Measurements from ENCODE around the gene RXRA. TPM values are rescaled to one million over a fixed set of nuclear protein-coding genes. Genes with fewer than 3 reads are reported as not detected.

Gene RXRA
- polyA plus RNA-seq, 1 donor, result 74.6 TPM

GRCh38 chr9:134403292-134403681, 77.0 kb downstream of the RXRA start:
- H3K36me3 ChIP-seq (ENCODE audit: control insufficient read depth, insufficient read depth, low read length), result peaks cover 55% of the 10 kb centered on the region
- DNase-seq, result no peak
- no peak overlapping the region for H3K27ac ChIP-seq (ENCODE audit: low read length)
- no peak overlapping the region for H3K4me3 ChIP-seq (ENCODE audit: low read length)
- peaks cover 10% of the 10 kb centered on the region for H3K9me3 ChIP-seq (ENCODE audit: control insufficient read depth, low read depth, low read length)
- no peaks in the 10 kb centered on the region for H3K27me3 ChIP-seq (ENCODE audit: control insufficient read depth, insufficient read depth, low read length)
- peaks cover 12% of the 10 kb centered on the region for H3K4me1 ChIP-seq (ENCODE audit: control insufficient read depth, insufficient read depth, low read length)
- no CpG with 5 or more reads among the region's 11 CpGs for WGBS (ENCODE audit: insufficient coverage, low lambda C conversion rate)

DNA sequence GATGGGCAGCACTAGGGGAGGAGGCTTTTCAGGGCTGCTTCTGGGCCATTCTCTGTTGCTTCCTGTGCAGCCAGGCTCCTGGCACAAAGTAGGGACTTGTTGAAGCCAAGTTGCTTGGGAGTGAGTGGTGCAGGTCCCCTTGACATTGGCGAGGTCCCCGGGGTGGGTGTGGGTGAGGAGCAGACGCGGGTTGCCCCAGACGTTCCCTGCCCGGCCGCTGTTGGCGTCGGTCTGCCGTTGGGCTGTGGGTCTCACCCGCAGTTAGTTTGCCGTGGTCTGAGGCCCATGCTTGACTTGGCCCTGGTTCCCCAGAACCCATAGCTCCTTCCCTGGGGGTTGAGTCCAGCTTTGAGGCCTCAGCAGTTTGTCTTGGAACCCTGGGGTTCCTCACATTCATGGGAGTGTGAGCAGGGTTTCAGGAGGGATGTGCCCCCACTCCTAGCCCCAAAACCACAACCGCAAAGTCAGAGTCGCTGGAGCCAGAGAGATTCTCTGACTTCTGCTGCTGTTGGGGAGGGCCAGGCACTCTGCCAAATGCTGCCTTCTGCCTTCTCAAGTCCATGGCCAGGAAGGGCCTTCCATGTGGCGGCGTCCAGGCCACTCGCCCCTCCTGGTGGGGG, 77.5 kb downstream of the RXRA start:
- no peak for DNase-seq
- peaks cover 6% of the 10 kb centered on the region for H3K9me3 ChIP-seq (ENCODE audit: control insufficient read depth, low read depth, low read length)
- H3K4me3 ChIP-seq (ENCODE audit: low read length), result no peak overlapping the region
- H3K27ac ChIP-seq (ENCODE audit: low read length), result no peak overlapping the region
- H3K4me1 ChIP-seq (ENCODE audit: control insufficient read depth, insufficient read depth, low read length), result peaks cover 12% of the 10 kb centered on the region
- peaks cover 60% of the 10 kb centered on the region for H3K36me3 ChIP-seq (ENCODE audit: control insufficient read depth, insufficient read depth, low read length)
- WGBS (ENCODE audit: insufficient coverage, low lambda C conversion rate), result 90% methylated on average over 2 of the region's 17 CpGs
- no peaks in the 10 kb centered on the region for H3K27me3 ChIP-seq (ENCODE audit: control insufficient read depth, insufficient read depth, low read length)

GRCh38 chr9:134404376-134405358, 78.4 kb downstream of the RXRA start:
- no CpG with 5 or more reads among the region's 34 CpGs for WGBS (ENCODE audit: insufficient coverage, low lambda C conversion rate)
- H3K36me3 ChIP-seq (ENCODE audit: control insufficient read depth, insufficient read depth, low read length), result peaks cover 65% of the 10 kb centered on the region
- H3K27ac ChIP-seq (ENCODE audit: low read length), result no peak overlapping the region
- H3K4me3 ChIP-seq (ENCODE audit: low read length), result no peak overlapping the region
- peaks cover 12% of the 10 kb centered on the region for H3K4me1 ChIP-seq (ENCODE audit: control insufficient read depth, insufficient read depth, low read length)
- no peak for DNase-seq
- no peaks in the 10 kb centered on the region for H3K27me3 ChIP-seq (ENCODE audit: control insufficient read depth, insufficient read depth, low read length)
- no peaks in the 10 kb centered on the region for H3K9me3 ChIP-seq (ENCODE audit: control insufficient read depth, low read depth, low read length)

DNA sequence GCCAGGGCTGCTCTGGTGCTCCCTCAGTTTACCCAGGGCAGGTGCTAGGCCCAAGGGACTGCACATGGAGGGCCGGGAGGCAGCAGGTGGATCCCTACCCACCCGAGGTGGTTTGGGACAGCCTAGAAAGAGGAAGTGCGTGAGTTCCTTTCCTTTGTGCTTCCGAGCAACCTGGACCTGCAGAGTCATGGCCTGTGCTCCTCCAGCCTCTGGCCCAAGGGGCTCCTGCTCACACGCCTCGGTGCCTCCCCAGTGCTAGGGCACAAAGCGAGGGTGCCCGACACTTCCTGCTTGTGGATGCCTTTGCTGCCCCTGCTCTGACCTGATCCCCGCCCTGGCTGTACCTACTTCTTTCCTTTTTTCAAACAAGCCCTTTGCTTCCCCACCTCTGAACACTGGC, 79.3 kb downstream of the RXRA start:
- Histone ChIP-seq H3K9me3 (ENCODE audit: control insufficient read depth, low read depth, low read length) (no peaks in the 10 kb centered on the region), H3K4me1 (ENCODE audit: control insufficient read depth, insufficient read depth, low read length) (peaks cover 12% of the 10 kb centered on the region), H3K27ac (ENCODE audit: low read length) (no peak overlapping the region), H3K4me3 (ENCODE audit: low read length) (no peak overlapping the region), H3K36me3 (ENCODE audit: control insufficient read depth, insufficient read depth, low read length) (peaks cover 73% of the 10 kb centered on the region), H3K27me3 (ENCODE audit: control insufficient read depth, insufficient read depth, low read length) (no peaks in the 10 kb centered on the region)
- no peak for DNase-seq
- WGBS (ENCODE audit: insufficient coverage, low lambda C conversion rate), result no CpG with 5 or more reads among the region's 9 CpGs

GRCh38 chr9:134406366-134407120, 80.3 kb downstream of the RXRA start:
- WGBS (ENCODE audit: insufficient coverage, low lambda C conversion rate), result no CpG with 5 or more reads among the region's 23 CpGs
- no peaks in the 10 kb centered on the region for H3K9me3 ChIP-seq (ENCODE audit: control insufficient read depth, low read depth, low read length)
- peaks cover 12% of the 10 kb centered on the region for H3K4me1 ChIP-seq (ENCODE audit: control insufficient read depth, insufficient read depth, low read length)
- no peaks in the 10 kb centered on the region for H3K27me3 ChIP-seq (ENCODE audit: control insufficient read depth, insufficient read depth, low read length)
- no peak overlapping the region for H3K27ac ChIP-seq (ENCODE audit: low read length)
- no peak for DNase-seq
- peaks cover 77% of the 10 kb centered on the region for H3K36me3 ChIP-seq (ENCODE audit: control insufficient read depth, insufficient read depth, low read length)
- no peak overlapping the region for H3K4me3 ChIP-seq (ENCODE audit: low read length)

- H3K4me1 ChIP-seq (ENCODE audit: control insufficient read depth, insufficient read depth, low read length), result peaks cover 12% of the 10 kb centered on the region
- H3K9me3 ChIP-seq (ENCODE audit: control insufficient read depth, low read depth, low read length), result no peaks in the 10 kb centered on the region
- H3K27ac ChIP-seq (ENCODE audit: low read length), result no peak overlapping the region
- H3K36me3 ChIP-seq (ENCODE audit: control insufficient read depth, insufficient read depth, low read length), result peaks cover 76% of the 10 kb centered on the region
- H3K27me3 ChIP-seq (ENCODE audit: control insufficient read depth, insufficient read depth, low read length), result no peaks in the 10 kb centered on the region
- DNase-seq, result peak; percentile 54 to 61
- no peak overlapping the region for H3K4me3 ChIP-seq (ENCODE audit: low read length)
- whole genome bisulfite sequencing (ENCODE audit: insufficient coverage, low lambda C conversion rate), result no CpG with 5 or more reads among the region's 33 CpGs
These were observed 81.0 kb downstream of the RXRA start for GRCh38 chr9:134407121-134407779.

DNA sequence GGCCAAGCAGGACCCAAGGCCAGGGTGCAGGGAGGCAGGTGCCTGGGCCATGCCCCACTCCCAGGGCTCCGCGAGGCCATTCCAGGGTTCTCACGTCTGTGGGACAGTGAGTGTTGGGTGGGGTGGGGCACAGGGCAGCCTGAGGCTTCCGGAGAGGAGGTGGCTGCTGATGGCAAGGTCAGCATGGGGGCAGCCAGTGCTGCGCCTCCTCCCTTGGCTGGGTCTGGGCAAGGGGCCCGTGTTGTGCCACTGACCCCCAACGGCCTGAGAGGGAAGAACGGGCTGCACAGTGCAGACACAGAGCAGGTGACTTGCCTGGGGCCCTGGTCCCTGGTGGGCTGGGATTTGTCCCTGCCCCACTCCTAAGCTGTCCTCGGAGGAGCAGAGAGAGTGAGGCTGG, 82.1 kb downstream of the RXRA start:
- Histone ChIP-seq H3K4me1 (ENCODE audit: control insufficient read depth, insufficient read depth, low read length) (peaks cover 12% of the 10 kb centered on the region), H3K27ac (ENCODE audit: low read length) (no peak overlapping the region), H3K36me3 (ENCODE audit: control insufficient read depth, insufficient read depth, low read length) (peaks cover 73% of the 10 kb centered on the region), H3K4me3 (ENCODE audit: low read length) (no peak overlapping the region), H3K9me3 (ENCODE audit: control insufficient read depth, low read depth, low read length) (no peaks in the 10 kb centered on the region), H3K27me3 (ENCODE audit: control insufficient read depth, insufficient read depth, low read length) (no peaks in the 10 kb centered on the region)
- no CpG with 5 or more reads among the region's 9 CpGs for WGBS (ENCODE audit: insufficient coverage, low lambda C conversion rate)
- DNase-seq, result no peak

DNA sequence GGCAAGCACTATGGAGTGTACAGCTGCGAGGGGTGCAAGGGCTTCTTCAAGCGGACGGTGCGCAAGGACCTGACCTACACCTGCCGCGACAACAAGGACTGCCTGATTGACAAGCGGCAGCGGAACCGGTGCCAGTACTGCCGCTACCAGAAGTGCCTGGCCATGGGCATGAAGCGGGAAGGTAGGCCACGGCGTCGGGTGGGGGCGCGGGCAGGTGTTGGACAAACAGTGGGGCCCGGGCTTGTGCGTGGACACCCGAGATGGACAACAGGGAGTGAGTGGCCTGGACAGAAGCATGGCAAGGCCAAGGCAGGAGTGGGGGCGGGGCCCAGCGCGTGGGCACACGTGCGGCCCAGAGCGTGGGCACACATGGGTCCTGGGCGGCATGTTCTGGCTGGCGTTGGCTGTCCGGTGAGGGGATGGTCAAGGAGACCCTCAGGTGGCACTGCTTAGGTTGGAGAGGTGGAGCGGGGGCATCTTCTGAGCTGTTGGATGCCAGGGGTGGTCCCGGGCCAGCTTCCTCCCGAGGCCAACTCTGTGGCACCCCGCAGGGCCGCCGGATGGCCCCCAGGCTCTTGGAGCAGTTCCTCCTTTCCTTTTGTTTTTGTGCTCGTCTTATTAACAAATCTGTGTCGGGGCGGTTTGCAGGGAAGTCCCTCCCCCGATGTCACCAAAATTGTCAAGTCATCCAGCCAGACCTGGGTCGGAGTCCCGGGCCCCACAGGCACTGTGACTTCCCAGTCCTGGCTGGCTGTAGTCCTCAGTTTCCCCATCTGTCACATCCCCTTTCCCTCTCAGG, 82.9 kb downstream of the RXRA start:
- peaks cover 19% of the 10 kb centered on the region for H3K4me1 ChIP-seq (ENCODE audit: control insufficient read depth, insufficient read depth, low read length)
- H3K27ac ChIP-seq (ENCODE audit: low read length), result no peak overlapping the region
- WGBS (ENCODE audit: insufficient coverage, low lambda C conversion rate), result no CpG with 5 or more reads among the region's 40 CpGs
- no peak overlapping the region for H3K4me3 ChIP-seq (ENCODE audit: low read length)
- H3K27me3 ChIP-seq (ENCODE audit: control insufficient read depth, insufficient read depth, low read length), result no peaks in the 10 kb centered on the region
- DNase-seq, result no peak
- peaks cover 76% of the 10 kb centered on the region for H3K36me3 ChIP-seq (ENCODE audit: control insufficient read depth, insufficient read depth, low read length)
- no peaks in the 10 kb centered on the region for H3K9me3 ChIP-seq (ENCODE audit: control insufficient read depth, low read depth, low read length)

DNA sequence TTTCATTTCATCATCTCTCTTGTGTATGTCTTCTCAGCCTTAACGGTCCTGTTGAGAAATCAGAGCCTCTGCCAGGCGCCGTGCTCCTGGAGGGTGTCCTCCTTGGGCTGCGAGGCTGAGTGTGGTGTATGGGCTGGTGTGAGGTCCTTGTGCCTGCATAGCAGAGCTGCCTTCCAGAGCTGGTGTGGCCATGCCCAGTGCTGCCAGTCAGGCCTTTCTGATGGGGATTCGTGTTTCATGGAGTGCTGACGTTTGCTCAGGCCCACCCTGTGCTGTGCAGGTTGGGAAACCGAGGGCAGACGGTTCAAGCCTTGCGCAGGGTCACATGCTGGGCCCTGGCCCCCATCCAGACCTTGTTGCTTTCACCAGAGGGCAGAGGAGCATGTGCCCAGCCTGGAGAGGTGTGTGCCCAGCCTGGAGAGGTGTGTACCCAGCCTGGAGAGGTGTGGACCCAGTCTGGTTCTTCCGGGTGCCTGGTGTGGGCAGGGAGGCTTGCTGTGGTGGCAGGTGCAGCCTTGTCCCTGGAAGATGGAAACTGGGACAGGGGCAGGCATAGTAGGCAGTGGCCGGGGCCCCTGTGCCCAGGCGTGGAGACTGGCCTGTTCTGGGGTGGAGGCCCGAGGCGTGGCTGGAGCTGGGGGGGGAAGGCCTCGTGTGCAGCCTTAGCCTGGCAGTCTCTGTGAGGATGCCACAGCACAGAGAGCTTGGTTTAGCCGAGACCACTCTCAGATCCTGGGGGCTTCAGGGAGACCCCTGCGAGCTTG, 84.0 kb downstream of the RXRA start:
- no peak for DNase-seq
- no peak overlapping the region for H3K27ac ChIP-seq (ENCODE audit: low read length)
- no peaks in the 10 kb centered on the region for H3K9me3 ChIP-seq (ENCODE audit: control insufficient read depth, low read depth, low read length)
- H3K27me3 ChIP-seq (ENCODE audit: control insufficient read depth, insufficient read depth, low read length), result no peaks in the 10 kb centered on the region
- no peak overlapping the region for H3K4me3 ChIP-seq (ENCODE audit: low read length)
- peaks cover 75% of the 10 kb centered on the region for H3K36me3 ChIP-seq (ENCODE audit: control insufficient read depth, insufficient read depth, low read length)
- WGBS (ENCODE audit: insufficient coverage, low lambda C conversion rate), result 90% methylated on average over 2 of the region's 17 CpGs
- H3K4me1 ChIP-seq (ENCODE audit: control insufficient read depth, insufficient read depth, low read length), result peaks cover 17% of the 10 kb centered on the region

All from large intestine (tissue), 3 donors.